HG03066 (cell line): Measurements from ENCODE around the gene AMBN.
"Not testable (repeated sequence)": the region's sequence is repeated elsewhere in the genome, so short reads cannot be mapped to it uniquely, and the experiment has no call there.

Experiments used
- ATAC-seq: cut with Tn5 transposase; IDR thresholded peaks from one replicate; pipeline ENCODE4 v1.9.1; 2021; ENCODE audit warnings: low read depth; ENCODE audit not compliant: unreplicated experiment

AMBN gene

GRCh38 chr4:70607334-70607853 lies 15.3 kb downstream of the AMBN start:
- no peak for ATAC-seq

GRCh38 chr4:70608324-70608723 lies 16.3 kb downstream of the AMBN start:
- ATAC-seq: no peak

- peak; percentile 64 for ATAC-seq
Observed at GRCh38 chr4:70613306-70614183, 21.5 kb downstream of the AMBN start.

GRCh38 chr4:70614184-70614555 lies 22.1 kb downstream of the AMBN start:
- ATAC-seq: no peak

- ATAC-seq: no peak
Observed at GRCh38 chr4:70619288-70619687, 27.2 kb downstream of the AMBN start.

- ATAC-seq: no peak
Observed at GRCh38 chr4:70619778-70620177, 27.7 kb downstream of the AMBN start.

GRCh38 chr4:70623323-70623722 lies 31.3 kb downstream of the AMBN start:
- no peak for ATAC-seq

- ATAC-seq: no peak
Observed at GRCh38 chr4:70624226-70624793, 32.3 kb downstream of the AMBN start.

- ATAC-seq: no peak
Observed at GRCh38 chr4:70627620-70628019, 35.6 kb downstream of the AMBN start.

GRCh38 chr4:70628444-70628843 lies 36.4 kb downstream of the AMBN start, which contains the start of gene ENAM:
ENAM (plus strand) TSS chr4:70628744; CDS start chr4:70629501, 757 bp downstream.
- ATAC-seq: no peak

GRCh38 chr4:70629469-70630090 lies 37.5 kb downstream of the AMBN start:
- ATAC-seq: no peak

GRCh38 chr4:70630162-70630561 lies 38.1 kb downstream of the AMBN start:
- ATAC-seq: no peak

GRCh38 chr4:70632028-70632427 lies 40.0 kb downstream of the AMBN start:
- no peak for ATAC-seq

- ATAC-seq: no peak
Observed at GRCh38 chr4:70634482-70634881, 42.4 kb downstream of the AMBN start.

GRCh38 chr4:70637239-70637913 lies 45.3 kb downstream of the AMBN start:
- ATAC-seq: no peak

GRCh38 chr4:70640192-70640591 lies 48.1 kb downstream of the AMBN start:
- no peak for ATAC-seq

GRCh38 chr4:70650741-70651140 lies 58.7 kb downstream of the AMBN start:
- not testable (repeated sequence) for ATAC-seq

- ATAC-seq: no peak
Observed at GRCh38 chr4:70651864-70652506, 59.9 kb downstream of the AMBN start.

GRCh38 chr4:70654605-70655011 lies 62.6 kb downstream of the AMBN start:
- ATAC-seq: no peak
